Stimulated activated CD8-positive, alpha-beta memory T cell treated with anti-CD3 and anti-CD28 coated beads, Interleukin-15, amount 100 ng/mL, for 24 hours (primary cell): ENCODE results near the gene UCHL3.
"Not testable (repeated sequence)": the region's sequence is repeated elsewhere in the genome, so short reads cannot be mapped to it uniquely, and the experiment has no call there.

Source experiments
- DNase-seq: peaks from one replicate; pipeline ENCODE4 v3.0.0-alpha.2; 2020; ENCODE audit warnings: low read depth

UCHL3 gene

DNA sequence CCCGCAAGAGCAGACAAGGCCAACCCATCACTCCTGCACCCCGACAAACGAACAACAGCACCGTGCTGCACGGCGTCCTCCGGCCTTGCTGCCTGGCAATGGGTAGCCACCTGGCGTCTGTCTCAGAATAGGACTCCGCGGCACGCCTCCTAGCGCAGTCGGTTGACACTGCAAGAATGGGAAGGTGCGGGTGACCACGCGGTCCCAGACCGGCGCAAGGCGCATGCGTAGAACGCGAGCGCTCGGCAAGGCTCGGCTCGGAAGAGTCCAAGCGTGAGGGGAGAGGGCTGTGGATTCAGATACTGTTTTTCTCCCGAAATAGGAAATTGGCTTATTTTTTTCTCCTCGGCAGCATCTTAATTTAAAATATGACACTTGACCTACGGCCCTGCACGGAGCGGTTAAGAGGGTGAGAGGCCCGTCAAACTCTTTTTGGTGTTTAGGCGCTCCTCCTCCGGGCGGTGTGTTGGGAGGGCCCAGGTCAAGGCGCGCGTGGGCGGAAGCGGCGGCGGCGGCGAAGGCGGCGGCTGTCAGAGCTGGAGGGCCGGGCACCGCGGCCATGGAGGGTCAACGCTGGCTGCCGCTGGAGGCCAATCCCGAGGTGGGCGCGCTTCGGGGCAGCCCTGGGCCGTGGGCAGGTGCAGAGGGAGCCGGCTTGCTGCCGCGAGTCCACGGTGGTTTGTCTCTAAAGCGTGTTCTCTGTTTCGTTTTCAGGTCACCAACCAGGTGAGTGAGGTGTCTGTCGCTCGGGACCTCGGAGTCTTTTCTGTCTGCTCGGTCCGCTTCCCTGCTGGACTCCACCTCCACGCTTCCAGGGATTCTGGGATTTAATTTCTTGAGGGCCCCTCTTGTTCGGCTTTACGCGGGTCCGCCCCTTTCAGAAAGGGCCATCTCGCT, at the start of gene UCHL3:
Gene UCHL3 (plus strand): TSS at position 530 of the 897 bp plus-strand sequence. CDS start 30 bp downstream, at position 560.
- DNase-seq, result peak; percentile 94

DNA sequence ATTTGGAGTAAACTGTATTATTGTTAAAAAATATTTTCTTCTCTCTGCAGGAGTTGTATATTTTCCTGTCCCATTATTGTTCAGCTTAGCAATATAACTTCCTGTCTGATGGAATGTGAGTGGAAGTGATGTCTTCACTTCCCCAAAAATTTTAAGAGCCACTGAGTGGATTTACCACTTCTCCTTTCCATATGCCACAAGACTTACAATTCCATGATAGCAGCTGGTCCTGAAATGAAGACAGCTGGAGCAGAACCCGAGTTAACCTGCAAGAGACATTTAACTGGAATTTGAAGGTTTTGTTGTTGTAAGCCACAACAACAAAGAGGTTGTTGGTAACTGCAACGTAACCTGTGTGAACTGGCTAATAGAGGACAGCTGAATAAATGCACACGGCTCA, 44.3 kb upstream of the UCHL3 start:
- no peak for DNase-seq

DNA sequence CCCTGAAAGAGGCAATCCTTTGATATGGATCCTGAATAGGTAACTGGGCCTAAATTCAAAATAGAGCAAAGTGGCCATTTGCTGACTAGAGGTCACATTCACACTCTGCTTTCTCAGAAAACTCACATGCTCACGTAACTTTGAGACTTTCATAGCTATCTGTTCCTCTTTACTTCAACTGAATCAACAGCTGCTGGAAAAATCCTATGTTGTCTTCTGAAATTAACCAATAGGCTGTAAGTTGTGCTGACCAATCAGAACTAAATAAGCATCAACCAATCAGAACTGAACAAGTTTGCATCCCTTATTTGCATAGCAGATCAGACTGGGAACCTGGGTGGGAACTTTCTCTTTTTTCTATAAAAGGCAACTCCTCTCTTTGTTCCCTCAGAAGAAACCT, 43.6 kb upstream of the UCHL3 start:
- no peak for DNase-seq

DNA sequence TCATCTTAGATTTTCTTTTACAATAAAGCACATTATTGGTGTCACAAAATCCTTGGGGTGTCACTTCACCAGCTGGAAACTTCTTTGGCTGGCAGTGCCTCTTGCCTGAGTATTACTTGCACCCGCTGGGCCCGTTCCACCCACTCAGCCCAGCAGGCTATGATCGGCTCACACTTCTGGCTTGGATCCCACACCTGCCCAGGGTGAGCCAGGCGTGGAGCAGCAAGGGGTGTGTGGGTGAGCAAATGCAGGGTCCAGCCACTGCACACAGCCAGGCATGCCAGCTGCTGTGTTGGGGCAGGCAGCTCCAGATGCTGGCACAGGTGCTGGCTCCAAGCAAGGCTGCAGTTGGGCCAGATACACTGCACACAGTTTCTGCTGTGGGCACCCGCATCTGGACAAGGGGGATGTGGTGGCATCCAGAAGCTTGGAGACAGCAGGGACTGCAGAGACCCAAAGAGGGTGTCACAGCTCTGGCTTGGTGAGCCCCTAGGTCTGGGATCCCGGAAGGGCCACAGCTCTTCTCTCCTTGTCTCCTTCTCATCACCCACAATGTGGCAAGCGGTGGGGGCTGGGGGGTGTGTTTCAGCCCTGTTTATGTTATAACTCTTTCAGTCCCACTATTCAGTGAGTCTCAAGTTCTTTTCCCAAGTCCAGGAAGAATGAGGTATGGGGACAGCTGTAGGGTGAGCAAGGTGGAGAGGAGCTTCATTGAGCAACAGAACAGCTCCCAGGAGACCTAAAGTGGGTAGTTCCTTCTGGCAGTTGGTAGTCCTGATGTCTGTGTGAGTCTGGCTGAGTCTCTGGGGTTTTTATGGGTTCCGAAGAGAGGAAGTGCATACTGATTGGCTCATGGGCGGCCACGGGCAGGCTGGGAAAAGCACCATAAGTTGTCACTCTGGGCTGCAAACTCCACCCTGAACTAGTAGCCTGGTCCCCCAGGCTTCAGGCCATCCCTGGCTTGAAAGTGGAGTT, 42.3 kb upstream of the UCHL3 start:
- DNase-seq, result no peak

DNA sequence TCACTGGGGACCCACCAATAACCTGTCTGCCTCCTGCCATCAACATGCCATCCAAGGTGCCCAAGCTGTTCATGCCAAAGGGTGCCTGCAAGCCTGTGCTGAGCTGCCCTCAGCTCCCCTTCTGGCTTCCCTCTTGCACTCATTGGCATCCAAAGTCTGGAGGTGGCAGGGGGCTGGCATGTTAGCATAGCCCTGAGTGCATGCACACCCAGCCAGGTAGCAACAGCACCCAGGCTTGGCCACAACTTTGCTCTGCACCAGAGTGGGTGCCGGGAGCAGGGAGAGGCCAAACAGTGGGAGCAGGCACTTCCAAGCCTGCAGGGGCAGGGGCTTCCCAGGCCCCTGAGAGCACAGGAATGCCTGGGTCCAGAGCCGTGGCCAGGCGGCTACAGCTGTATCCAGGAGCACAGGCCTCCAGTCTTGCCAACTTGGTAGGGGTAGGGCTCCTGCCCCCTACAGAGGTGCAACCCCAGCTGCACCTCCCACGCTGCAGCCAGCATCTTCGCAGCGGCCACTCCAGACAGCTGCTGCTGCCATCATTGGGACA, 41.5 kb upstream of the UCHL3 start:
- DNase-seq, result no peak

DNA sequence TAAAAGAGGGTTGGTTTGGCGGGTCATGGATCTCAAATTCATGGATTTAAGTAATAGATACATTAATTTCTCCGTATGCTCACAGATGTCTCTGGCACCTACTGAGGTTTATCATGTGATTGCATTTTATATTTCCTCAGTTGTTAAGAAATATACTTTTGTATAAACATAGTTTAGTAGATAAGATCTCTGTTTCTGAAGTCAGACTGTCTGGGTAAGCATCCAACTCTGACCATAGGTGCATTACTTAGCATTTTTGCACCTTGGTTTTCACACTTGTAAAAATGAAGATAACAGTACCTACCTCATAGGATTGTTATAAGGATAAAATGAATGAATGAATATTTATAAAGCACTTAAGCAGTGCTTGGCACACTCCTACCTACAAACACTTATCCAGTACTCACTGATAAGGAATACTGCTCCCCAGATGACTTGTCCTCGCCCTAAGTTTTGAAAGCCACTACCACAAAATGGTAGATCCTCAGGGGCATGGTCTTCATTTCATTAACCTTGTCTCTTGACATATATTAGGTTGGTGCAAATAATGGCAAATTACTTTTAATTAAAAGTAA, 38.5 kb upstream of the UCHL3 start:
- DNase-seq, result no peak

DNA sequence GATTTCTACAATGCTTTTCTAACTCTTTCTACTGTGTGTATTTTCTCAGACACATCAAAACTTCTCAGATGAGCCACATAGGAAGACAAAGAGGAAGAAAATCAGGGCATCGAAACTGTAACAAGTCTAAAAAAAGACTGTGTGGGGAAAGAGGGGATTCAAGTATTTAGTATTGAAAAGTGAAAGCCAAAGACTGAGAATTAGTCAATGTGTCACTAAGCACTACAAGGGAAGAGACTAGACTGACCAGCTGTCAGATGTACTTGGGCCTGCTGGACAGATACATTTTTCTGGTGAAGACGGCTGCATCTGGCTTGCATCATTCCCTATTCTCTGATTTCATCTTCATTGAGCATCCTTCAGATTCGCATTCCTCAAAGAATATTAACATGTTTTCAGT, 37.3 kb upstream of the UCHL3 start:
- no peak for DNase-seq

DNA sequence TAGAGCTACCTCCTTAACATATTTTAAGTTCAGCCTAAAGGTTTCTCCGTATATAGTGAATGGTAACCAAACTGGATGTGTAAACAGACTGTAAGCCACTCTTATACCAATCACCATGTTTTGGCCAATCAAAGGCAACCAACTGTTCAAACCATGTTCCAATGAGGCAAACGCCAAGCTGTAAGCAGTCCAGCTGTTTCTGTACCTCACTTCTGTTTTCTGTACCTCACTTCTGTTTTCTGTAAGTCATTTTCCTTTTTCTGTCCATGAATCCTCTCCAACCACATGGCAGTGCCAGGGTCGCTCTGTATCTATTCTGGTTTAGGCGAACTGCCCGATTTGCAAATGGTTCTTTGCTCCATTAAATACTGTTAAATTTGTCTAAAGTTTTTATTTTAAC, 36.3 kb upstream of the UCHL3 start:
- DNase-seq, result no peak

DNA sequence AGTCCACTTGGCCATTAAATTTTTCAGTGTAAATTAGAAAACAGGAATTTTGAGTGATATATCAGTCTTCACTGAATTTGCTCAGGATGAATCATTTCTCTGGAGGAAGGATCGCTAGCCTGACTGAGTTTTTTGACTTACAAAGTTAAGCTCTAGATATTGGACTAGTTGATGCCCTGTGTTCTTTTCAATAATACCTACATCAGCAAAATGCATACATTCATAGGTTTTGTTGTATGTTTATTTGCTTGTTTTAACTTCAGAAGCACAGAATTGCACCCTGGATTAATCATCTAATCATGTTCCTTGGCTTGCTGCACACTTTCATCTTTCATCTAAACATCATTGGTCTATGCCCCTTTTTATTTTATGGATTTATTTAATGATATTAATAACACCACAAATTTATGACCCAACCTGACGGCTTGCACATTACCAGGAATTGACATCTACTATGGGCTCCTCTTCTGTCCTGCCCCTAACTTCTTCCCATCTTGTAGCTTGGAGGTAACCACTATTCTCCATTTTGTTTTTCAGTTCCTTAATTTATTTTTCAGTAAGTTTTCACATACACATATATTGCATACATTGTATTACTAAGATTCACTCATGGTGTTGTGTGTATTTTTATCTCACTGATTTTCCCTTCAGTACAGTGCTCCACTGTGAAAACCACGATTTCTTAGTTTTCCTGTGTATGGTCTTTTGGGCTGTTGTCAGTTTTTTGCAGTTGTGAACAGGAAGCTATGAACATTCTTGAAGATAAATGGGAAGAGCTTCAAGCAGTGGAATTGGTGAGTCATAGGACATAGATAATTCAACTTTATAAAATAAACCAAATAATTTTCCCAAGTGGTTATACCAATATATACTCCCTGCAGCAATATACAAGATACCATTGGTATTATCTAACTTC, 35.3 kb upstream of the UCHL3 start:
- DNase-seq, result no peak

DNA sequence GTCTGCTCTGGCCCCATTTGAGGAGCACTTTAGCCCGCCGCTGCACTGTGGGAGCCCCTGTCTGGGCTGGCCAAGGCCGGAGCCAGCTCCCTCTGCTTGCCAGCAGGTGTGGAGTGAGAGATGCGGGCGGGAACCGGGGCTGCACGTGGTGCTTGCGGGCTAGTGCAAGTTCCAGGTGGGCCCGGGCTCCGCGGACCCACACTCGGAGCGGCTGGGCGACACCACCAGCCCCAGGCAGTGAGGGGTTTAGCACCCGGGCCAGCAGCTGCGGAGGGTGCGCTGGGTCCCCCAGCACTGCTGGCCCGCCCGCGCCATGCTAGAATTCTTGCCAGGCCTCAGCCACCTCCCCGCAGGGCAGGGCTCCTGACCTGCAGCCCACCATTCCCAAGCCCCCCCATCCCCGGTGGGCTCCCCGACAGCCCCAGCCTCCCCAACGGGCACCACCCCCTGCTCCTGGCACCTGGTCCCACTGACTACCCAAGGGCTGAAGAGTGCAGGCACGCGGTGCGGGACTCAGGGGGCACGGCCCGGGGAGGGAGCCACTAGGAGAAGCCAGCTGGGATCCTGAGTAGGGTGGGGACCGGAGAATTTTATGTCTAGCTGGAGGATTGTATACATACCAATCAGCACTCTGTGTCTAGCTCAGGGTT, 31.0 kb upstream of the UCHL3 start:
- DNase-seq, result no peak

DNA sequence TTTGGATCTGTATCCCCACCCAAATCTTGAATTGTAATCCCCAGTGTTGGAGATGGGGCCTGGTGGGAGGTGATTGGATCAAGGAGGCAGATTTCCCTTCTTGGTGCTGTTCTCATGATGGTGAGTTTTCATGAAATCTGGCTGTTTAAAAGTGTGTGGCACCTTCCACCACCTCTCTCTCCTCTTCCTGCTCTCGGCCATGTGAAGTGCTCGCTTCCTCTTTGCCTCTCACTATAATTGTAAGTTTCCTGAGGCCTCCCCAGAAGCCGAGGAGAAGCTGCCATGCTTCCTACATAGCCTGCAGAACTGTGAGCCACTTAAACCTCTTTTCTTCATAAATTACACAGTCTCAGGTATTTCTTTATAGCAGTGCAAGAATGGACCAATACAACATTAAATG, 27.6 kb upstream of the UCHL3 start:
- DNase-seq, result no peak

DNA sequence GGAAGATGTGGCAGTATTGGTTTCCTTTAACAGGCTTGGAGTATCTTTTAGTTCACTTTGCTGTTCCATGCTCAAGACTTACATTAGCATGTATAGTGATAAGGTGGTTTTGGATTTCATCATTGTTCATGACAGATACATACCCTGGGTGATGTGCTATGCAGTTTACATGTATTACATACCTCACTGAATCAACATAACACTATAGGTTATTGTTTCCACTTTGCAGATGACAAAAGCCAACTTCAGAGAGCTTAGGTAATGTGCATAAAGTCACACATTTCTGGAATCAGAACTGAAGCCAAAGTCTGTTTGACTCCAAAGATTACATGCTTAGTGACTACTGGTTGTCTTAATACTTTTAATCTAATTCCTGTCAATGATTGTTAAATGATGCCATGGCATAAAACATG, 19.0 kb upstream of the UCHL3 start:
- no peak for DNase-seq

DNA sequence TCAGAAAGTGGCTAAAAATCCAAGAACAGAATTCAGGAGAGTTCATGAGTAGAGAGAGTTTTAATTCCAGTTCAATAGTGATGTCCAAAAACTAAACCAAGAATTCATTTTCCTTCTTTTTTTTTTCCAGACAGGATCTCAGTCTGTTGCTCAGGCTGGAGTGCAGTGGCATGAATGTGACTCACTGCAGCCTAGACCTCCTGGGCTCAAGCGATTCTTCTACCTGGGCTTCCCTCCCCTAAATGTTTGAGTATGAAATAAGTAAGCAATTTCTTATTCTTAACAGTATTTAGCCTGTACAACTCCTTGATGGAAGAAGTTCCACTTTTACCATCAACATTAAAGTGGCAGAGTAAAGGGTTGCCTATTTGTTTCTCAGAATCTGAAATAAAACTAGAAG, 15.7 kb upstream of the UCHL3 start:
- DNase-seq, result no peak

DNA sequence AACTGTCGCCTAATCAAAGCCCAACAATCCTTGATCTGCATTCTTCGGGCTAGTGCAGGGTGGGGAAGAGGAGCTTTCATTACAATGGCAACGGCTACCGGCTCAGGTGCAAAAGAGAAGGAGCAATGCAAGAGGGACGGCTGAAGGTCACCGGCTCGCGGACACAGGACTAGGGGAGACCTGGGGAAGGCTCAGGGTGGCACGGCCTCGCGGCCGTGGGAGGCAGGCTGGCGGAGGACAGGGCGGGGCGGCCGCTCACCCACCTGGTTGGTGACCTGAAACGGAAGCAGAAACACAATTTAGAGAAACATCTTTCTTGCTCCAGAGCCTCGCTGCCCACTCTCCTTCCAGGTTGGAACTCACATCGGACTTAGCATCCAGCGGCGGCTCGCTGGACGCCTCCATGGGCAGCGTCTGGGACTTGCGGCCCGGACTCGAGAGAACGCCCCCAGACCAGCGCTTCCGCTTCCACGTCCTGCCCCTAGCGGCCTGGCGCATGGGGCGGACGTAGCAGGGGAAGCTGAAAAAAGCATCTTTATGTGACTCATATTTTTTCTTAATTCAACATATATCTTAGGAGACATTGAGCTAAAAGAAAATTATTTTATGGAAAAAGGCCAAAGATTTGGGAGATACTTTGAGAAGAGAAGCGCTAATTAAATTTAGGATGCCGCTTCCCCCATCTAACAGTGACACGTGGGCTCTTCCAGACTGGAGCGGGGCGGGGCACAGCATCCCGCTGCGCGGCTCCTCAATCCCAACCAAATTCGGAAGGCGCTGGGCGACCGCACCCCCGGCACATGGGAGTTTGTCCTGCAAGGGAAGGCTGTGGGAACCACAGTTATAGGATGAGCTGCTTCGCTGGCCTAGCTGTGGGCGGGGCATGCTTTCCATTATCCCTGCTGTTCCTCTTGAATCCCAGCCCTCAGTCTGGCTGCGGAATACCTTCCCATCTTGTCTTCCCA, 11.9 kb upstream of the UCHL3 start, which contains the start of gene COMMD6:
Gene COMMD6 (minus strand): TSS at position 441 of the 965 bp plus-strand sequence. CDS start 36 bp downstream, at position 405.
- peak; percentile 41 for DNase-seq

DNA sequence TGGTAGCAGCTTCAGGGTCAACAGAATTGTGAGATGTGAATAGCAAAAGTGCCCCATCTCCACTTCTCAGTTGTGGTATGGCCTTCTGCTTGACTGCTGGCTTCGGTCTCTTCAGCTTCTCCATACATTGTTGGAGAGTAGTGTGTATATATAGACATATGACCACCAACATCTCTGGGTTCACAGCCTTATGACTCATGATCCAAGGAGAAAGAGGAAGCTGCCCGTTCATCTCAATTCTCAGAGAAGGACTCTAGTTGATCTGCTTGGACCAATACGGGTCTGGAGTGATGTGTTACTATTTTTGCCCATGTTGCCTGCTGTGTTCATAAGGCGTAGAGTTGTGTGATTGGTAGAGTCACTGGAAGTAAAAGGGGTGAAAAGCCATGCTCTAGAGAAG, 8.3 kb upstream of the UCHL3 start:
- DNase-seq, result no peak

DNA sequence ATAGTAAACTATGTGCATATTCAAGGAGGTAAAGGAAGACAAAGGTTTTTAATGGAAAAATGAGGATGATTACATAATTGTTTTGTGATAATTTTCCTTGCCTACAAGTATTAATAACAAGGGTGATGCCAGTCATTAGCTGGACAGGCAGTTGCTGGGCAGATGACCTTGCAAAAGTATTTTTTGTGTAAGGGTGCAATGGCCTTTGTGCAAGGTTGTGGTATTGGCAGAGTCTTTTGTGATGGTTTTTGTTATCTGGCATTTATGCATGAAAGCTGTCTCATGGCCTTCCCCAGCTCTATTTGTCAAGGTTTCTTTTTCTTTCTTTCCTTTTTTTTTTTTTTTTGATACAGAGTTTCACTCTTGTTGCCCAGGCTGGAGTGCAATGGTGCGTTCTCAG, 7.6 kb upstream of the UCHL3 start:
- DNase-seq, result no peak

DNA sequence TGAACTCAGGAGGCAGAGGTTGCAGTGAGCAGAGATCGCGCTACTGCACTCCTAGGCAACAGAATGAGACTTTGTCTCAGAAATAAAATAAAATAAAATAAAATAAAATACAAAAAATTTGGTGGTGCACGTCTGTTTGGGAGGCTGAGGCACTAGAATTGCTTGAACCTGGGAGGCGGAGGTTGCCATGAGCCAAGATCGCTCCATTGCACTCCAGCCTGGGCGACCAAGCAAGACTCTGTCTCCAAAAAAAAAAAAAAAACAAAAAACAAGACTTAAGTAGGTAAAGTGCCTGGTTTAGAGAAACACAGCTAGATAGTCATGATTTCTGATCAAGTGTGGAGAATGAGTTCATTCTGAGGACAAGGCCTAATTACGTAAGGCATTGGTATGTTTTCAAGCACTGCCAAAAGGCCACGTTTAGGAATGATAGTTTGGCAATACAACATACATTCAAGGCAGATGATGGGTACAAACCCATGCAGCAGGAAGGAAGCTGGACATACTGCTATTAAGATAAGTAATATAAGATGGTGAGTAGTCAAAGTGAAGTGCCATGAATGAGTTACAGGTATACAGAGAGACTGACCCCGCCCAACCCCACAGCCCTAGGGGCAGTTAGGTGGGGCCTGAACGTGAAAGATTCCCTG, 4.8 kb upstream of the UCHL3 start:
- DNase-seq, result no peak

DNA sequence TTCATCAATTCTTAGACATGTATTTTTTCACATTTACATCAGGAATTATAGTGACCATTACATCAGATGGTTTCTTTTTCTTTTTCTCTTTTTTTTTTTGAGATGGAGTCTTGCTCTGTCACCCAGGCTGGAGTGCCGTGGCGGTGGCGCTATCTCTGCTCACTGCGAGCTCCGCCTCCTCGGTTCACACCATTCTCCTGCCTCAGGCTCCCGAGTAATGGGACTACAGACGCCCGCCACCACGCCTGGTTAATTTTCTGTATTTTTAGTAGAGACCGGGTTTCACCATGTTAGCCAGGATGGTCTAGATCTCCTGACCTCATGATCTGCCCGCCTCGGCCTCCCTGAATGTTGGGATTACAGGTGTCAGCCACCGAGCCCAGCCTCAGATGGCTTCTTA, 4.2 kb upstream of the UCHL3 start:
- not testable (repeated sequence) for DNase-seq

DNA sequence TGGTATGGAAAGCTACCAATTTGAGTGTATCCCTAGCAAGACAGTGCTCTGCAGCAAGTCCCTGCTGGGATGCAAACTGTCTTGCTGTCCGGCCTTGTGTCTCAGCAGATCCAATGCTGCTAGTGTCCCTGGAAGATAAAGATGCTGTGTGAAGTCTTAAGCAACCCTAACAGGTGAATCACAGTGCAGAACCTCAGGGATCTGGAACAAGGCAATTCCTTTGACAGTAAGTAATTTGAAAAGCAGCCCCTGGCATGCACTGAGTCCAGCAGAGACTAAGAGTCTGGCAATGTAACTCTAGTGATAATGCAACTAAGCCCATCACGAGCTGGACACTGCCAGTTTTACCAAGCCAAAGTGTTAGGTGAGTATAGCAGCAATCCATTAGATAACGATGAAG, 1.7 kb upstream of the UCHL3 start:
- no peak for DNase-seq
